K562 (cell line): ENCODE results near the gene RBL1. TPM values are rescaled to one million over a fixed set of nuclear protein-coding genes. Genes with fewer than 3 reads are reported as not detected.
A peak's percentile ranks its signal among the peaks of the same experiment; 100 is the strongest.

Source experiments
- CREBBP ChIP-seq: IDR thresholded peaks from one replicate; pipeline ENCODE4 v1.6.1; 2012; ENCODE audit warnings: low read depth, mild to moderate bottlenecking, control low read depth, inconsistent platforms, low read length
- FOS ChIP-seq: IDR thresholded peaks from 3 replicates; pipeline ENCODE4 v1.6.1; 2011; ENCODE audit not compliant: insufficient read length; ENCODE audit errors: extremely low read depth
- FOXM1 ChIP-seq, 2 experiments: fragments of 450-650 bp in 1 of 2; sonication (generic) in 1 of 2; formaldehyde crosslinking in 1 of 2; IDR thresholded peaks; 2 replicates each; pipeline versions ENCODE4 v1.6.1 to v1.9.0; 2017 to 2022; ENCODE audit warnings: low read depth in 2 of 2, mild to moderate bottlenecking in 2 of 2, missing genetic modification reagents in 1 of 2, moderate library complexity in 1 of 2
- GATAD2A ChIP-seq: fragments of 450-650 bp; IDR thresholded peaks from 2 replicates; pipeline ENCODE4 v1.6.1; 2017
- HNRNPK ChIP-seq: fragments of 200-400 bp; formaldehyde crosslinking; IDR thresholded peaks from one replicate; pipeline ENCODE4 v1.6.1; 2018; ENCODE audit warnings: mild to moderate bottlenecking, low read depth, low read length; ENCODE audit not compliant: poor library complexity, severe bottlenecking
- L3MBTL2 ChIP-seq: fragments of 450-650 bp; IDR thresholded peaks from 2 replicates; pipeline ENCODE4 v1.6.1; 2016; ENCODE audit warnings: mild to moderate bottlenecking, moderate library complexity
- MTA3 ChIP-seq: fragments of 450-650 bp; formaldehyde crosslinking; IDR thresholded peaks from 2 replicates; pipeline ENCODE4 v1.6.1; 2017; ENCODE audit warnings: mild to moderate bottlenecking, borderline replicate concordance
- NCOA1 ChIP-seq: fragments of 450-650 bp; IDR thresholded peaks from 2 replicates; pipeline ENCODE4 v1.6.1; 2016; ENCODE audit warnings: low read depth
- NR1H2 ChIP-seq: sonication (generic); formaldehyde crosslinking; IDR thresholded peaks from 2 replicates; pipeline ENCODE4 v1.4.0; 2020; ENCODE audit warnings: mild to moderate bottlenecking, missing genetic modification reagents
- NR3C1 ChIP-seq: sonication (generic); formaldehyde crosslinking; IDR thresholded peaks from 2 replicates; pipeline ENCODE4 v1.8.1; 2022; ENCODE audit warnings: missing genetic modification reagents
- PBX2 ChIP-seq, 2 experiments: IDR thresholded peaks in 1 of 2; conservative IDR thresholded peaks in 1 of 2; 2 replicates each; pipeline ENCODE4 v1.6.1; 2016; ENCODE audit warnings: low read depth in 2 of 2, mild to moderate bottlenecking in 1 of 2, missing compliant biosample characterization in 1 of 2, missing genetic modification characterization in 1 of 2, moderate library complexity in 1 of 2
- POLR2H ChIP-seq: IDR thresholded peaks from 2 replicates; pipeline ENCODE4 v1.6.1; 2016; ENCODE audit warnings: missing genetic modification characterization, low read depth, mild to moderate bottlenecking, control low read depth, missing compliant biosample characterization, moderate library complexity
- RAD51 ChIP-seq: fragments of 450-650 bp; IDR thresholded peaks from 2 replicates; pipeline ENCODE4 v1.7.1; 2016; ENCODE audit warnings: low read depth, mild to moderate bottlenecking, borderline replicate concordance
- TEAD4 ChIP-seq, 2 experiments: sonication (generic) in 1 of 2; formaldehyde crosslinking in 1 of 2; IDR thresholded peaks; 2 replicates each; pipeline versions ENCODE4 v1.6.1 to v1.8.0; 2012 to 2022; ENCODE audit warnings: borderline replicate concordance in 1 of 2, inconsistent platforms in 1 of 2, low read length in 1 of 2, mild to moderate bottlenecking in 1 of 2, missing genetic modification reagents in 1 of 2
- TSC22D4 ChIP-seq: fragments of 450-650 bp; IDR thresholded peaks from 2 replicates; pipeline ENCODE4 v1.6.1; 2016; ENCODE audit warnings: missing genetic modification characterization, missing biosample characterization, control low read depth
- ZNF232 ChIP-seq: sonication (generic); formaldehyde crosslinking; IDR thresholded peaks from 2 replicates; pipeline ENCODE4 v1.8.0; 2022; ENCODE audit warnings: mild to moderate bottlenecking, missing genetic modification reagents
- polyA plus RNA-seq, 8 experiments: library from polyadenylated mRNA; depleted of rRNA in 4 of 8; stranded (reverse) in 5 of 8; unstranded in 3 of 8; fragments of >200 nt; fragmentation: Nextera tagmentation in 2 of 8; fragmentation: Illumina TruSeq in 1 of 8; extraction: Ambion mirVana in 2 of 8; extraction: Trizol in 1 of 8; gene quantifications; 2 replicates each; pipeline versions ENCODE4 v1.2.1 to v1.2.3, GENCODE V29; 2011 to 2014; ENCODE audit warnings: inconsistent platforms in 1 of 8, missing spikeins in 1 of 8
- total RNA-seq, 7 experiments: library from RNA; depleted of rRNA in 6 of 7; stranded (reverse); fragments of >200 nt in 6 of 7; fragmentation: Illumina TruSeq in 2 of 7; extraction: Trizol in 2 of 7; gene quantifications; 2 replicates each; pipeline versions ENCODE4 v1.2.1 to v1.2.3, GENCODE V29; 2011 to 2021; ENCODE audit warnings: low replicate concordance in 1 of 7
- TF ChIP-seq, protein P1 (sequence below): sonication (generic); formaldehyde crosslinking; IDR thresholded peaks from 2 replicates; pipeline ENCODE4 v1.8.1; 2023; ENCODE audit warnings: mild to moderate bottlenecking, missing genetic modification reagents
- TF ChIP-seq, protein P2 (sequence below), 3 experiments: fragments of 200-800 bp in 1 of 3; sonication (Bioruptor generic) in 1 of 3; sonication (generic) in 1 of 3; formaldehyde crosslinking in 1 of 3; IDR thresholded peaks; 2 replicates each; pipeline versions ENCODE4 v1.6.1 to v1.8.0; 2016 to 2022; ENCODE audit warnings: mild to moderate bottlenecking in 2 of 3, missing compliant biosample characterization in 2 of 3, missing genetic modification characterization in 2 of 3, missing genetic modification reagents in 1 of 3
- TF ChIP-seq, protein P3 (sequence below): IDR thresholded peaks from 2 replicates; pipeline ENCODE4 v1.6.1; 2016; ENCODE audit warnings: missing genetic modification characterization, missing compliant biosample characterization

RBL1 gene
- total and polyA plus RNA-seq, 9 of the 15 experiments (the other 6 are each of a cell fraction or from before 2014, with no cell fraction given), result 4.0 to 25.9 (median 15.6) TPM

- TF ChIP-seq TEAD4 (IDR thresholded peaks at IDR 0.05; ENCODE audit: low read length), result no peak
- TF ChIP-seq TEAD4 (CRISPR knock-in tag; IDR thresholded peaks at IDR 0.05; ENCODE audit: borderline replicate concordance), result no peak
- TF ChIP-seq GATAD2A, result no peak
- no peak for TF ChIP-seq L3MBTL2
- TF ChIP-seq NR1H2 (CRISPR knock-in tag), result no peak
- TF ChIP-seq, protein P1, sequence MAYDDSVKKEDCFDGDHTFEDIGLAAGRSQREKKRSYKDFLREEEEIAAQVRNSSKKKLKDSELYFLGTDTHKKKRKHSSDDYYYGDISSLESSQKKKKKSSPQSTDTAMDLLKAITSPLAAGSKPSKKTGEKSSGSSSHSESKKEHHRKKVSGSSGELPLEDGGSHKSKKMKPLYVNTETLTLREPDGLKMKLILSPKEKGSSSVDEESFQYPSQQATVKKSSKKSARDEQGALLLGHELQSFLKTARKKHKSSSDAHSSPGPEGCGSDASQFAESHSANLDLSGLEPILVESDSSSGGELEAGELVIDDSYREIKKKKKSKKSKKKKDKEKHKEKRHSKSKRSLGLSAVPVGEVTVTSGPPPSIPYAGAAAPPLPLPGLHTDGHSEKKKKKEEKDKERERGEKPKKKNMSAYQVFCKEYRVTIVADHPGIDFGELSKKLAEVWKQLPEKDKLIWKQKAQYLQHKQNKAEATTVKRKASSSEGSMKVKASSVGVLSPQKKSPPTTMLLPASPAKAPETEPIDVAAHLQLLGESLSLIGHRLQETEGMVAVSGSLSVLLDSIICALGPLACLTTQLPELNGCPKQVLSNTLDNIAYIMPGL, result no peak
- TF ChIP-seq PBX2 (CRISPR knock-in tag; IDR thresholded peaks at IDR 0.05; ENCODE audit: low read depth), result no peak
- 0 out of 2 replicates have a peak, but pooled peaks have one; percentile 23 for TF ChIP-seq PBX2 (tag; conservative IDR thresholded peaks at IDR 0.05; ENCODE audit: low read depth)
- TF ChIP-seq FOS, result no peak
- no peak for TF ChIP-seq NR3C1 (CRISPR knock-in tag)
- TF ChIP-seq, protein P2, sequence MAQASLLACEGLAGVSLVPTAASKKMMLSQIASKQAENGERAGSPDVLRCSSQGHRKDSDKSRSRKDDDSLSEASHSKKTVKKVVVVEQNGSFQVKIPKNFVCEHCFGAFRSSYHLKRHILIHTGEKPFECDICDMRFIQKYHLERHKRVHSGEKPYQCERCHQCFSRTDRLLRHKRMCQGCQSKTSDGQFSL (CRISPR knock-in tag; IDR thresholded peaks at IDR 0.05), result no peak
- TF ChIP-seq, protein P2 (tag; IDR thresholded peaks at IDR 0.05), result no peak
- TF ChIP-seq TSC22D4 (tag), result no peak
- no peak for TF ChIP-seq MTA3
- TF ChIP-seq HNRNPK, result no peak
- 0 out of 2 replicates have a peak, but pooled peaks have one; percentile 16 for TF ChIP-seq POLR2H (tag)
- TF ChIP-seq RAD51, result peak; percentile 38; the same call in 1 of the 2 replicates
- TF ChIP-seq FOXM1 (IDR thresholded peaks at IDR 0.05; ENCODE audit: low read depth), result no peak
- TF ChIP-seq FOXM1 (CRISPR knock-in tag; IDR thresholded peaks at IDR 0.05; ENCODE audit: low read depth), result no peak
- no peak for TF ChIP-seq NCOA1
- TF ChIP-seq, protein P3, sequence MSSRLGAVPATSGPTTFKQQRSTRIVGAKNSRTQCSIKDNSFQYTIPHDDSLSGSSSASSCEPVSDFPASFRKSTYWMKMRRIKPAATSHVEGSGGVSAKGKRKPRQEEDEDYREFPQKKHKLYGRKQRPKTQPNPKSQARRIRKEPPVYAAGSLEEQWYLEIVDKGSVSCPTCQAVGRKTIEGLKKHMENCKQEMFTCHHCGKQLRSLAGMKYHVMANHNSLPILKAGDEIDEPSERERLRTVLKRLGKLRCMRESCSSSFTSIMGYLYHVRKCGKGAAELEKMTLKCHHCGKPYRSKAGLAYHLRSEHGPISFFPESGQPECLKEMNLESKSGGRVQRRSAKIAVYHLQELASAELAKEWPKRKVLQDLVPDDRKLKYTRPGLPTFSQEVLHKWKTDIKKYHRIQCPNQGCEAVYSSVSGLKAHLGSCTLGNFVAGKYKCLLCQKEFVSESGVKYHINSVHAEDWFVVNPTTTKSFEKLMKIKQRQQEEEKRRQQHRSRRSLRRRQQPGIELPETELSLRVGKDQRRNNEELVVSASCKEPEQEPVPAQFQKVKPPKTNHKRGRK (tag), result no peak
- TF ChIP-seq CREBBP, result no peak
- no peak for TF ChIP-seq ZNF232 (CRISPR knock-in tag)
Observed at GRCh38 chr20:37096415-37097041, 731 bp upstream of the RBL1 start (continued).
